K562 (cell line): ENCODE data around the gene DNAJC12. TPM values are rescaled to one million over a fixed set of nuclear protein-coding genes. Genes with fewer than 3 reads are reported as not detected.

Source experiments
- CREB1 ChIP-seq, 2 experiments: sonication (generic) in 1 of 2; formaldehyde crosslinking in 1 of 2; IDR thresholded peaks; 2 replicates each; pipeline versions ENCODE4 v1.6.1 to v1.8.0; 2012 to 2022; ENCODE audit warnings: inconsistent platforms in 1 of 2, mild to moderate bottlenecking in 1 of 2, missing genetic modification reagents in 1 of 2, moderate library complexity in 1 of 2
- HDAC8 ChIP-seq: fragments of 450-650 bp; IDR thresholded peaks from 2 replicates; pipeline ENCODE4 v1.6.1; 2016; ENCODE audit warnings: mild to moderate bottlenecking, missing genetic modification characterization, moderate library complexity, missing compliant biosample characterization
- HMBOX1 ChIP-seq: sonication (generic); IDR thresholded peaks from 2 replicates; pipeline ENCODE4 v1.6.1; 2016
- ILK ChIP-seq: fragments of 450-650 bp; IDR thresholded peaks from 2 replicates; pipeline ENCODE4 v1.6.1; 2016; ENCODE audit warnings: missing genetic modification characterization, low read depth, mild to moderate bottlenecking, missing compliant biosample characterization, moderate library complexity, borderline replicate concordance
- KDM1A ChIP-seq, 2 experiments: fragments of 450-650 bp; IDR thresholded peaks; 2 replicates each; pipeline ENCODE4 v1.6.1; 2016; ENCODE audit warnings: mild to moderate bottlenecking in 2 of 2
- NFRKB ChIP-seq: fragments of 450-650 bp; IDR thresholded peaks from 2 replicates; pipeline ENCODE4 v1.6.1; 2016; ENCODE audit warnings: low read depth
- PHB ChIP-seq: fragments of 250-450 bp; sonication (Bioruptor Pico); IDR thresholded peaks from 2 replicates; pipeline ENCODE4 v1.5.0; 2021
- RCOR1 ChIP-seq, 2 experiments: IDR thresholded peaks; 2 replicates each; pipeline ENCODE4 v1.6.1; 2012; ENCODE audit warnings: low read depth in 2 of 2, low read length in 2 of 2, borderline replicate concordance in 1 of 2, improper control_type of control experiment in 1 of 2
- SMAD2 ChIP-seq: fragments of 150-350 bp; IDR thresholded peaks from 2 replicates; pipeline ENCODE4 v1.6.1; 2014; ENCODE audit warnings: low read depth, mild to moderate bottlenecking, low read length
- ZFP30 ChIP-seq: fragments of 250-450 bp; sonication (Bioruptor Pico); IDR thresholded peaks from 2 replicates; pipeline ENCODE4 v1.8.0; 2022; ENCODE audit warnings: moderate library complexity, mild to moderate bottlenecking, inconsistent platforms, borderline replicate concordance
- ZNF436 ChIP-seq: fragments of 250-450, 450-650 bp; sonication (Bioruptor Pico); formaldehyde crosslinking; IDR thresholded peaks from 2 replicates; pipeline ENCODE4 v1.7.0; 2020; ENCODE audit warnings: mild to moderate bottlenecking
- ZNF589 ChIP-seq: fragments of 200-800 bp; sonication (Bioruptor generic); IDR thresholded peaks from 2 replicates; pipeline ENCODE4 v1.6.1; 2016; ENCODE audit warnings: low read depth, missing genetic modification characterization, missing compliant biosample characterization
- polyA plus RNA-seq, 8 experiments: library from polyadenylated mRNA; depleted of rRNA in 4 of 8; stranded (reverse) in 5 of 8; unstranded in 3 of 8; fragments of >200 nt; fragmentation: Nextera tagmentation in 2 of 8; fragmentation: Illumina TruSeq in 1 of 8; extraction: Ambion mirVana in 2 of 8; extraction: Trizol in 1 of 8; gene quantifications; 2 replicates each; pipeline versions ENCODE4 v1.2.1 to v1.2.3, GENCODE V29; 2011 to 2014; ENCODE audit warnings: inconsistent platforms in 1 of 8, missing spikeins in 1 of 8
- total RNA-seq, 7 experiments: library from RNA; depleted of rRNA in 6 of 7; stranded (reverse); fragments of >200 nt in 6 of 7; fragmentation: Illumina TruSeq in 2 of 7; extraction: Trizol in 2 of 7; gene quantifications; 2 replicates each; pipeline versions ENCODE4 v1.2.1 to v1.2.3, GENCODE V29; 2011 to 2021; ENCODE audit warnings: low replicate concordance in 1 of 7
- TF ChIP-seq, protein P1 (sequence below): sonication (generic); formaldehyde crosslinking; IDR thresholded peaks from 2 replicates; pipeline ENCODE4 v1.8.1; 2023; ENCODE audit warnings: missing genetic modification reagents, mild to moderate bottlenecking, borderline replicate concordance
- TF ChIP-seq, protein P2 (sequence below): fragments of 450-650 bp; IDR thresholded peaks from 2 replicates; pipeline ENCODE4 v1.6.1; 2016; ENCODE audit warnings: mild to moderate bottlenecking
- TF ChIP-seq, protein P3 (sequence below), 3 experiments: fragments of 200-800 bp in 1 of 3; sonication (Bioruptor generic) in 1 of 3; sonication (generic) in 1 of 3; formaldehyde crosslinking in 1 of 3; IDR thresholded peaks; 2 replicates each; pipeline versions ENCODE4 v1.6.1 to v1.8.0; 2016 to 2022; ENCODE audit warnings: mild to moderate bottlenecking in 2 of 3, missing compliant biosample characterization in 2 of 3, missing genetic modification characterization in 2 of 3, missing genetic modification reagents in 1 of 3
- TF ChIP-seq, protein P4 (sequence below): fragments of 450-650 bp; IDR thresholded peaks from 2 replicates; pipeline ENCODE4 v1.6.1; 2014; ENCODE audit warnings: low read depth, mild to moderate bottlenecking, moderate library complexity, borderline replicate concordance

DNAJC12 gene
- total and polyA plus RNA-seq, 9 of the 15 experiments (the other 6 are each of a cell fraction or from before 2014, with no cell fraction given) = 7.4 to 95.9 (median 68.5) TPM

GRCh38 chr10:67884313-67884841 is 46.4 kb upstream of the DNAJC12 start, which contains the start of gene SIRT1 (continued):
- TF ChIP-seq, protein P1, sequence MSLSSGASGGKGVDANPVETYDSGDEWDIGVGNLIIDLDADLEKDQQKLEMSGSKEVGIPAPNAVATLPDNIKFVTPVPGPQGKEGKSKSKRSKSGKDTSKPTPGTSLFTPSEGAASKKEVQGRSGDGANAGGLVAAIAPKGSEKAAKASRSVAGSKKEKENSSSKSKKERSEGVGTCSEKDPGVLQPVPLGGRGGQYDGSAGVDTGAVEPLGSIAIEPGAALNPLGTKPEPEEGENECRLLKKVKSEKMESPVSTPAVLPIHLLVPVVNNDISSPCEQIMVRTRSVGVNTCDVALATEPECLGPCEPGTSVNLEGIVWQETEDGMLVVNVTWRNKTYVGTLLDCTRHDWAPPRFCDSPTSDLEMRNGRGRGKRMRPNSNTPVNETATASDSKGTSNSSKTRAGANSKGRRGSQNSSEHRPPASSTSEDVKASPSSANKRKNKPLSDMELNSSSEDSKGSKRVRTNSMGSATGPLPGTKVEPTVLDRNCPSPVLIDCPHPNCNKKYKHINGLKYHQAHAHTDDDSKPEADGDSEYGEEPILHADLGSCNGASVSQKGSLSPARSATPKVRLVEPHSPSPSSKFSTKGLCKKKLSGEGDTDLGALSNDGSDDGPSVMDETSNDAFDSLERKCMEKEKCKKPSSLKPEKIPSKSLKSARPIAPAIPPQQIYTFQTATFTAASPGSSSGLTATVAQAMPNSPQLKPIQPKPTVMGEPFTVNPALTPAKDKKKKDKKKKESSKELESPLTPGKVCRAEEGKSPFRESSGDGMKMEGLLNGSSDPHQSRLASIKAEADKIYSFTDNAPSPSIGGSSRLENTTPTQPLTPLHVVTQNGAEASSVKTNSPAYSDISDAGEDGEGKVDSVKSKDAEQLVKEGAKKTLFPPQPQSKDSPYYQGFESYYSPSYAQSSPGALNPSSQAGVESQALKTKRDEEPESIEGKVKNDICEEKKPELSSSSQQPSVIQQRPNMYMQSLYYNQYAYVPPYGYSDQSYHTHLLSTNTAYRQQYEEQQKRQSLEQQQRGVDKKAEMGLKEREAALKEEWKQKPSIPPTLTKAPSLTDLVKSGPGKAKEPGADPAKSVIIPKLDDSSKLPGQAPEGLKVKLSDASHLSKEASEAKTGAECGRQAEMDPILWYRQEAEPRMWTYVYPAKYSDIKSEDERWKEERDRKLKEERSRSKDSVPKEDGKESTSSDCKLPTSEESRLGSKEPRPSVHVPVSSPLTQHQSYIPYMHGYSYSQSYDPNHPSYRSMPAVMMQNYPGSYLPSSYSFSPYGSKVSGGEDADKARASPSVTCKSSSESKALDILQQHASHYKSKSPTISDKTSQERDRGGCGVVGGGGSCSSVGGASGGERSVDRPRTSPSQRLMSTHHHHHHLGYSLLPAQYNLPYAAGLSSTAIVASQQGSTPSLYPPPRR (CRISPR knock-in tag) = no peak
- TF ChIP-seq KDM1A (IDR thresholded peaks at IDR 0.05) (peak; percentile 45 to 73; a peak in 2 of 4 replicates), SMAD2 (no peak), CREB1 (IDR thresholded peaks at IDR 0.05) (peak; percentile 52), CREB1 (CRISPR knock-in tag; IDR thresholded peaks at IDR 0.05) (peak; percentile 86), ZNF589 (CRISPR knock-in tag) (peak; percentile 62), PHB (no peak), HDAC8 (tag) (no peak), ILK (no peak), HMBOX1 (no peak), NFRKB (0 out of 2 replicates have a peak, but pooled peaks have one; percentile 81), ZNF436 (CRISPR knock-in tag) (no peak), RCOR1 (IDR thresholded peaks at IDR 0.05; ENCODE audit: borderline replicate concordance in 1 of 2, low read depth in 2 of 2, low read length in 2 of 2) (peak; percentile 53 to 70; a peak in 2 of 4 replicates), ZFP30 (CRISPR knock-in tag) (no peak)
- TF ChIP-seq, protein P2, sequence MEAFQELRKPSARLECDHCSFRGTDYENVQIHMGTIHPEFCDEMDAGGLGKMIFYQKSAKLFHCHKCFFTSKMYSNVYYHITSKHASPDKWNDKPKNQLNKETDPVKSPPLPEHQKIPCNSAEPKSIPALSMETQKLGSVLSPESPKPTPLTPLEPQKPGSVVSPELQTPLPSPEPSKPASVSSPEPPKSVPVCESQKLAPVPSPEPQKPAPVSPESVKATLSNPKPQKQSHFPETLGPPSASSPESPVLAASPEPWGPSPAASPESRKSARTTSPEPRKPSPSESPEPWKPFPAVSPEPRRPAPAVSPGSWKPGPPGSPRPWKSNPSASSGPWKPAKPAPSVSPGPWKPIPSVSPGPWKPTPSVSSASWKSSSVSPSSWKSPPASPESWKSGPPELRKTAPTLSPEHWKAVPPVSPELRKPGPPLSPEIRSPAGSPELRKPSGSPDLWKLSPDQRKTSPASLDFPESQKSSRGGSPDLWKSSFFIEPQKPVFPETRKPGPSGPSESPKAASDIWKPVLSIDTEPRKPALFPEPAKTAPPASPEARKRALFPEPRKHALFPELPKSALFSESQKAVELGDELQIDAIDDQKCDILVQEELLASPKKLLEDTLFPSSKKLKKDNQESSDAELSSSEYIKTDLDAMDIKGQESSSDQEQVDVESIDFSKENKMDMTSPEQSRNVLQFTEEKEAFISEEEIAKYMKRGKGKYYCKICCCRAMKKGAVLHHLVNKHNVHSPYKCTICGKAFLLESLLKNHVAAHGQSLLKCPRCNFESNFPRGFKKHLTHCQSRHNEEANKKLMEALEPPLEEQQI = no peak
- TF ChIP-seq, protein P3, sequence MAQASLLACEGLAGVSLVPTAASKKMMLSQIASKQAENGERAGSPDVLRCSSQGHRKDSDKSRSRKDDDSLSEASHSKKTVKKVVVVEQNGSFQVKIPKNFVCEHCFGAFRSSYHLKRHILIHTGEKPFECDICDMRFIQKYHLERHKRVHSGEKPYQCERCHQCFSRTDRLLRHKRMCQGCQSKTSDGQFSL (CRISPR knock-in tag; IDR thresholded peaks at IDR 0.05) = peak; percentile 62; the same call in 1 of the 2 replicates
- TF ChIP-seq, protein P3 (tag; IDR thresholded peaks at IDR 0.05) = no peak
- TF ChIP-seq, protein P4, sequence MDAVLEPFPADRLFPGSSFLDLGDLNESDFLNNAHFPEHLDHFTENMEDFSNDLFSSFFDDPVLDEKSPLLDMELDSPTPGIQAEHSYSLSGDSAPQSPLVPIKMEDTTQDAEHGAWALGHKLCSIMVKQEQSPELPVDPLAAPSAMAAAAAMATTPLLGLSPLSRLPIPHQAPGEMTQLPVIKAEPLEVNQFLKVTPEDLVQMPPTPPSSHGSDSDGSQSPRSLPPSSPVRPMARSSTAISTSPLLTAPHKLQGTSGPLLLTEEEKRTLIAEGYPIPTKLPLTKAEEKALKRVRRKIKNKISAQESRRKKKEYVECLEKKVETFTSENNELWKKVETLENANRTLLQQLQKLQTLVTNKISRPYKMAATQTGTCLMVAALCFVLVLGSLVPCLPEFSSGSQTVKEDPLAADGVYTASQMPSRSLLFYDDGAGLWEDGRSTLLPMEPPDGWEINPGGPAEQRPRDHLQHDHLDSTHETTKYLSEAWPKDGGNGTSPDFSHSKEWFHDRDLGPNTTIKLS = no peak
